Ascending aorta (tissue), 2 donors: ENCODE data around the gene GLS2. TPM values are rescaled to one million over a fixed set of nuclear protein-coding genes. Genes with fewer than 3 reads are reported as not detected.

Source experiments
- DNase-seq, 2 donors: peaks; one replicate each; pipeline ENCODE4 v3.0.0-alpha.2; 2019; ENCODE audit warnings: low spot score in 2 of 2
- H3K27ac ChIP-seq, 2 donors: fragments of 200-600 bp; sonication (generic); one replicate each; pipeline ENCODE4 v1.5.1; 2016 to 2017; ENCODE audit warnings: mild to moderate bottlenecking in 1 of 2
- H3K27me3 ChIP-seq: fragments of 200-600 bp; sonication (generic); one replicate; pipeline ENCODE4 v1.5.1; 2017
- H3K36me3 ChIP-seq, 2 donors: fragments of 200-600 bp; sonication (generic); one replicate each; pipeline ENCODE4 v1.5.1; 2016
- H3K4me1 ChIP-seq, 2 donors: fragments of 200-600 bp; sonication (generic); one replicate each; pipeline ENCODE4 v1.5.1; 2016 to 2017; ENCODE audit warnings: mild to moderate bottlenecking in 1 of 2
- H3K4me3 ChIP-seq, 2 donors: fragments of 200-600 bp; sonication (generic); one replicate each; pipeline ENCODE4 v1.5.1; 2016 to 2017; ENCODE audit warnings: mild to moderate bottlenecking in 1 of 2
- H3K9me3 ChIP-seq, 2 donors: fragments of 200-600 bp; sonication (generic); one replicate each; pipeline ENCODE4 v1.5.1; 2016
- intact Hi-C: fragments of 100-400 bp; cut with DNase I; formaldehyde crosslinking; loops from one replicate; pipeline ENCODE4 v1.15.1; 2023
- total RNA-seq: library from RNA; depleted of rRNA; stranded (reverse); fragments of >200 nt; gene quantifications from one replicate; pipeline ENCODE4 v1.1.0, GENCODE V29; 2016
- TF ChIP-seq, protein P1 (sequence below), 3 experiments: fragments of 200-600 bp in 2 of 3; fragments of 450-650 bp in 1 of 3; sonication (generic) in 2 of 3; IDR thresholded peaks; one replicate each; pipeline ENCODE4 v1.5.1; 2016 to 2019; ENCODE audit warnings: antibody characterized with exemption in 3 of 3, mild to moderate bottlenecking in 1 of 3, moderate library complexity in 1 of 3

The GLS2 gene
- total RNA-seq, 1 donor from 2014 or later = not detected

DNA sequence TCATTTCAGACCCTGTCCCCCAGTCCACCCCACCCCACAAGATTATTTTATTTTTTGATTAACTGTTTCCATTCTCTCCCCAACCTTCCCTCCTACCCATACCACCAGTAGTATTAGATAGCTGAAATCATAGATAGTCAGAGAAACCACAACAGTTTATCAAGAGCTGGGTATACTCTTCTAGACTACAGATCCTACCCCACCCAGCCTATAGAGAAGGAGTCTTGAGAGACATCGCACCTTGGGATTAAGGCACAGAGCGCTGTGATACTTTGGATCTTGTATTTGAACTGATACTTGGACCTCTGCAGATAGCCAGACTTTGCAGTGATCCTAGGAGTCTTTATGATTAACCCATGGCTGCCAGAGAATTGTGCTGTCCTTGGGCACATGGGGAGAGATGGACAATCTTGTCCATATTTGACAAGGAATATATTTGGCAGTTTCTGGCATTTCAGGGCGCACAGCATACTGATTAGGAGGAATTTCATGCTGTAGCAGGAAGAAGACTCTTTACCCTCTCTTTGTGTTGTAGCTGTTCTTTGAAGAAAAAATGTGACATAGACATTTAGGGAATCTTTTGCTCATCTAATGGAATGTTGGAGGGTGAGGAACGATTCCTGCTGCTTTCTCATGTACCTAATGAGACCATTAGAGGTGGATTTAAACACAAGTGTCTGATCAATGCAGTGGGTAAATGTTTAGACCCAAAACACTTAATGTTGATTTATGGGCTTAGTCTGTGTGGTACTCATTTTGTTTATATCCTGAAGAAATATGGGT lies 34.6 kb upstream of the GLS2 start:
- Histone ChIP-seq H3K4me1 (peaks cover 0 to 41% of the 10 kb centered on the region in 2 donors), H3K27me3 (no peaks in the 10 kb centered on the region), H3K27ac (peak overlapping the region; percentile 78 to 88), H3K9me3 (no peaks in the 10 kb centered on the region), H3K4me3 (peak overlapping the region; percentile 64 to 71), H3K36me3 (no peaks in the 10 kb centered on the region)
- intact Hi-C loops = loop anchor here (10.0 kb wide), 1 partner anchor 678 kb away; the partner anchor contains the start of gene MMP19
- no peak for DNase-seq
- TF ChIP-seq, protein P1, sequence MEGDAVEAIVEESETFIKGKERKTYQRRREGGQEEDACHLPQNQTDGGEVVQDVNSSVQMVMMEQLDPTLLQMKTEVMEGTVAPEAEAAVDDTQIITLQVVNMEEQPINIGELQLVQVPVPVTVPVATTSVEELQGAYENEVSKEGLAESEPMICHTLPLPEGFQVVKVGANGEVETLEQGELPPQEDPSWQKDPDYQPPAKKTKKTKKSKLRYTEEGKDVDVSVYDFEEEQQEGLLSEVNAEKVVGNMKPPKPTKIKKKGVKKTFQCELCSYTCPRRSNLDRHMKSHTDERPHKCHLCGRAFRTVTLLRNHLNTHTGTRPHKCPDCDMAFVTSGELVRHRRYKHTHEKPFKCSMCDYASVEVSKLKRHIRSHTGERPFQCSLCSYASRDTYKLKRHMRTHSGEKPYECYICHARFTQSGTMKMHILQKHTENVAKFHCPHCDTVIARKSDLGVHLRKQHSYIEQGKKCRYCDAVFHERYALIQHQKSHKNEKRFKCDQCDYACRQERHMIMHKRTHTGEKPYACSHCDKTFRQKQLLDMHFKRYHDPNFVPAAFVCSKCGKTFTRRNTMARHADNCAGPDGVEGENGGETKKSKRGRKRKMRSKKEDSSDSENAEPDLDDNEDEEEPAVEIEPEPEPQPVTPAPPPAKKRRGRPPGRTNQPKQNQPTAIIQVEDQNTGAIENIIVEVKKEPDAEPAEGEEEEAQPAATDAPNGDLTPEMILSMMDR (IDR thresholded peaks at IDR 0.05) = no peak

DNA sequence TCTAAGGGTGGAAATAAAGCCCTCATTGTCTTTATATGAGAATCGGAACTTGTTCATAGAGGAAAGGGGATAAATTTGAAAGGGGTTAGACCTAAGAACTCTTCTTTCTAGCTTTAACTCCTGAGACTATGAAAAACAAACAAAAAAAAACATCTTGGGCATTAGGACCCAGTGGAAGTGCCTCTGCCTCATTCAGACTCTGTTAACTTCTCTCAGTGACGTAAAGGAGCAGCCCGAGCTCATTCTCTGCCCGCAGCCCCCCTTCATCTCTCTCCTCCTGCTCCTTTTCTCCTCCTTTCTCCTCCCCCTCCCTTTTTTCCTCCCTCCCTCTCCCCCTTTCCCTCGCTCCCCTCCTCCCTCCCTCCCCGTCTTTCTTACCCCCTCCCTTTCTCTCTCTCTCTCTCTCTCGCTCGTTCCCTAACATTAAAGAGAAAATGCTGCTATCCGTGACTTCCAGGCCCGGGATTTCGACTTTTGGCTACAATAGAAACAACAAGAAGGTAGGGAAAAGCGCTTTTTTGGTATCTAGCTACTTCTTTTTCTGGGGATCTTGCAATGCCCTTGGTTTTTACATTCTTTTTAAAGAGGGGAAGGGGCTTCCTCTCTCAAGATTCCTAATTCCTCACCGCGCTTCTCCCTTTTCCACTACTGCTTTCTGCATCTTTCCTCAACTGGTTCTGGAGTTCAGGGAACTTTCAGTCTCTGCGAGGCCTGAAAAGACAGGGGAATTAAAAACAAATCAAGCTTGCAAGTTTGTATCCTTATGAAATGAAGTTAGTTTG lies 33.8 kb upstream of the GLS2 start, which contains the start of gene RBMS2:
RBMS2 (plus strand) TSS at position 231 of the 782 bp plus-strand sequence; CDS start at position 435, 204 bp downstream.
- no peaks in the 10 kb centered on the region for H3K27me3 ChIP-seq
- peak within 1 kb of the TSS; percentile 64 to 71 for H3K4me3 ChIP-seq
- H3K36me3 ChIP-seq = no peaks in the 10 kb centered on the region
- H3K4me1 ChIP-seq = peaks cover 0 to 35% of the 10 kb centered on the region in 2 donors
- TF ChIP-seq, protein P1 (IDR thresholded peaks at IDR 0.05) = no peak
- no peaks in the 10 kb centered on the region for H3K9me3 ChIP-seq
- peak; percentile 77 to 93 for DNase-seq
- intact Hi-C loops = loop anchor here (2.0 to 10.0 kb wide), 2 partner anchors 115 to 677 kb away; partner anchors contain the start of gene MMP19
- peak within 1 kb of the TSS; percentile 78 to 88 for H3K27ac ChIP-seq

DNA sequence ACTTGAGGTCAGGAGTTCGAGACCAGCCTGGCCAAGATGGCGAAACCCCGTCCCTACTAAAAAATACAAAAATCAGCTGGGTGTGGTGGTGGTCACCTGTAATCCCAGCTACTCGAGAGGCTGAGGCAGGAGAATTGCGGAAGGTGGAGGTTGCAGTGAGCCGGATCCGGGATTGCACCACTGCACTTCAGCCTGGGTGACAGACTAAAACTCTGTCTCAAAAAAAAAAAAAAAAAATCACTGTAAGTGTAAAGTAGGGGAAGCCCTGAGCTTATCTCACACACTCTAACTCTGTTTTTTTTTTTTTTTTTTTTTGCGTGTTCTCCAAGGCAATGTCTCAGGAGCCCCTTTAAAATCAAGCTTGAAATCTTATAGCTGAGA lies 33.2 kb upstream of the GLS2 start:
- intact Hi-C loops = loop anchor here (2.0 to 10.0 kb wide), 2 partner anchors 116 to 676 kb away; partner anchors contain the start of gene MMP19
- no peak for DNase-seq
- Histone ChIP-seq H3K4me3 (peak overlapping the region; percentile 64 to 71), H3K4me1 (peaks cover 0 to 34% of the 10 kb centered on the region in 2 donors), H3K27me3 (no peaks in the 10 kb centered on the region), H3K9me3 (no peaks in the 10 kb centered on the region), H3K27ac (peak overlapping the region; percentile 78 to 88), H3K36me3 (no peaks in the 10 kb centered on the region)
- TF ChIP-seq, protein P1 (IDR thresholded peaks at IDR 0.05) = no peak

DNA sequence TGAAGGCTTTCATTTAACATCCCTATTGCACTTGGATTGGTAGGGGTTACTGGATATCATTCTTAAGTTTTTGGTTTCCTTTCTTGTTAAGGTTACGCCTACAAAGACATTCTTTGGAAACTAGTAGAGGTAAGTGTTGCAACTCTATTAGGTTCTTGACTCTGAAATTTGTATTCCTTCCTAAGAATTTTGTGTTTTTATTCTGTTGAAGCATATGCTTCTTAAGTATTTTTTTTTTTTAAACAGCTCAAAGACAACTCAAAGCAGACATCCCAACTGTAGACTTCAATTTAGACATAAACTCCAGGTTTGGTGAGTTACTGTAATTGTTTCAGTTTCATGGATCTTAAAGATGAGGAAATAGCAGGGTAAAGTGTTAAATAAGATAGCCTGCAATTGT lies 32.5 kb upstream of the GLS2 start:
- TF ChIP-seq, protein P1 (IDR thresholded peaks at IDR 0.05) = no peak
- peak overlapping the region; percentile 78 to 88 for H3K27ac ChIP-seq
- H3K27me3 ChIP-seq = no peaks in the 10 kb centered on the region
- H3K4me1 ChIP-seq = peaks cover 0 to 27% of the 10 kb centered on the region in 2 donors
- intact Hi-C loops = loop anchor here (2.0 to 10.0 kb wide), 2 partner anchors 116 to 676 kb away; partner anchors contain the start of gene MMP19
- no peak for DNase-seq
- H3K36me3 ChIP-seq = no peaks in the 10 kb centered on the region
- peak overlapping the region; percentile 64 to 71 for H3K4me3 ChIP-seq
- H3K9me3 ChIP-seq = no peaks in the 10 kb centered on the region

DNA sequence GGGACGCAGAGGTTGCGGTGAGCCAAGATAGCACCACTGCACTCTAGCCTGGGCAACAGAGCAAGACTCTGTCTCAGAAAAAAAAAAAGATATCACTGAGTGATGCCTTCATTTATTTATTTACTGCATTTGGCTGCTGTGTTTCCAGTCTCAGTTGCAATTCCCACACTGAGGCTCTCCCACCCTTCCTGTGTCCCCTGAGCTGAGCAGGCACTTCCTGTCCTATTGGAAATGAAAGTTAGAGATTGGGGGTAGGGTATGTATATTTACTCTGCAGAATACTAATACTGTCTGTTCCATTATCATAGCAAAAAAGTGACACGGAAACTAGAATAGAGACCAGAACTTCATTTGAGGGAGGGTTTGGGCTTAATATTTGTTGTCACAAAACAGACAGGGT lies 32.1 kb upstream of the GLS2 start:
- peak overlapping the region in 1 of 2 donors; percentile 64 for H3K4me3 ChIP-seq
- H3K4me1 ChIP-seq = peaks cover 0 to 23% of the 10 kb centered on the region in 2 donors
- H3K27ac ChIP-seq = peak overlapping the region; percentile 78 to 88
- no peaks in the 10 kb centered on the region for H3K36me3 ChIP-seq
- TF ChIP-seq, protein P1 (IDR thresholded peaks at IDR 0.05) = no peak
- no peak for DNase-seq
- H3K27me3 ChIP-seq = no peaks in the 10 kb centered on the region
- intact Hi-C loops = loop anchor here (2.0 to 10.0 kb wide), 2 partner anchors 117 to 675 kb away; partner anchors contain the start of gene MMP19
- H3K9me3 ChIP-seq = no peaks in the 10 kb centered on the region
